SU-DHL-6 (cell line): Measurements from ENCODE around the gene ERC1.

Experiments used
- CTCF ChIP-seq: fragments of 200-600 bp; sonication (generic); IDR thresholded peaks from one replicate; pipeline ENCODE4 v1.5.1; 2017; ENCODE audit warnings: antibody characterized with exemption, mild to moderate bottlenecking, low read length, moderate library complexity; ENCODE audit not compliant: insufficient read depth, poor library complexity, severe bottlenecking
- EZH2phosphoT487 ChIP-seq: fragments of 200-600 bp; sonication (generic), shearing (Covaris generic); conservative IDR thresholded peaks from 2 replicates; pipeline ENCODE4 v1.6.1; 2018; ENCODE audit warnings: mild to moderate bottlenecking, antibody characterized with exemption, low read length, moderate library complexity, mixed read lengths

- TF ChIP-seq CTCF = no peak
- no peak for TF ChIP-seq EZH2phosphoT487
Observed at GRCh38 chr12:1539135-1539534, 548.1 kb downstream of the ERC1 start.
